NCI-H226 (cell line): ENCODE results near the gene TWF2.

Experiments
- DNase-seq: peaks from one replicate; pipeline ENCODE4 v3.0.0-alpha.2; 2015

Gene TWF2

DNA sequence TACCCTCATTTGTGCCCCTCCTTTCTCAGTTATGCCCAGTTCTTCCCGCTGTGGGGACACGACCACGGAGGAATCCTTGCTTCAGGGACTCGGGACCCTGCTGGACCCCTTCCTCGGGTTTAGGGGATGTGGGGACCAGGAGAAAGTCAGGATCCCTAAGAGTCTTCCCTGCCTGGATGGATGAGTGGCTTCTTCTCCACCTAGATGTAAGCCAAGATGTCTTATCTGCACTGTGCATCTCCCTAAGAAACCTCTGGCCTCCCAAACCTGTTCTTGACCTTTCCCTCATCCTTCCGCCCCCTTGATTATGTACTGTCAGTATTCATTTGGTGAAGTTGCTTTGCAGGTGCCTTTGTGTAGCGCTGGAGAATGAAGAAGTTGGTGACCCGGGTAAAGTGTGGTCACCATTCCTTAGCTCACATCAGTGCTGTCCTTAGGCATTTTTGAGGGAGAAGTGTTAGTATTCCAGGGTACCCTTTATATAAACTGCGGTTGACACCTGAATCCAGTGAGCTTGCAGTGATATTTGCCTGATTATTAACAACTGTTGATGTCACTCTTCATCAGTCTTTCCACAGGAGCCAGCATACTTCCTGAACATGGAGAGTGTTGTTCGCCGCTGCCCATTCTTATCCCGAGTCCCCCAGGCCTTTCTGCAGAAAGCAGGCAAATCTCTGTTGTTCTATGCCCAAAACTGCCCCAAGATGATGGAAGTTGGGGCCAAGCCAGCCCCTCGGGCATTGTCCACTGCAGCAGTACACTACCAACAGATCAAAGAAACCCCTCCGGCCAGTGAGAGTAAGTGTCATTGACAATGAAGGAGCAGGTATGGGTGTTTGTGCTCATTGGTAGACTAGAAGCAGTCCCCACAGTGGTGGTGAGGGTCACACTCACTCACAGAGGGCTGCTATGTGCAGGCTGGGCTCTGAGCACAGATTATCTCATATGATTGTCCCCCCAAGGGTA is 40.0 kb downstream of the TWF2 start:
- no peak for DNase-seq

DNA sequence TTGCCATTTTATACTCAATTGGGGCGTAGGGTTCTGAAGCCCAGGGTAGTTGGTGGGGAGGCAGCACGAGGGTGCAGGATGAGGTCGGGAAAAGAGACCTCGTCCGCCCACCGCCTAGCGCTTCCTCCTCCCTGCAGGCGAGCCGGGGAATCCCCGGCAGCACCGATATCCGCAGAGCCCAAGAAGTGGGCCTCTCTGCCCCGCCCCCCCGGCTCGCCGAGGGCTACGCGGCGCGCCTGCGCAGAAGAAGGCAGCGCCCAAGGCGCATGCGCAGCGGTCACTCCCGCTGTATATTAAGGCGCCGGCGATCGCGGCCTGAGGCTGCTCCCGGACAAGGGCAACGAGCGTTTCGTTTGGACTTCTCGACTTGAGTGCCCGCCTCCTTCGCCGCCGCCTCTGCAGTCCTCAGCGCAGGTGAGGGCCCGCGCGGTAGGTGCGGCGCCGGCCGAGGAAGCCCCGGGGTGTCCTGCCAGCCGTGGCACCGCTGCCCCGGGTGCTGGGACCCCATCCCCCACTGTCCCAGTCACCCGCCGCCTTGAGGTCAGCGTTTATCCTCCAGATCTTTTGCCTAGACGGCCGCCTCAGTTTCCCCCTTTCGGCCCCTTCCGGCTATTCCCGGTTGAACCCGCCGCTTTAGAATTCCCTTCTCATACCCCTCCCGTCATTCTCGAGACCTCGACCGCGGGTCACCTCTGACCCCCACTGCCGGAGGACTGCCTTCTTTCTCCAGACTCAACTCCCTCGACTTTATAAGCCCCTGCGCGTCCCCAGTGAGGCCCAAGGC is 40.9 kb downstream of the TWF2 start, which contains the start of gene ALAS1:
ALAS1 (plus strand) TSS at position 319 of the 784 bp plus-strand sequence. CDS start 1,082 bp downstream, outside the sequence.
- DNase-seq, result peak; percentile 81

DNA sequence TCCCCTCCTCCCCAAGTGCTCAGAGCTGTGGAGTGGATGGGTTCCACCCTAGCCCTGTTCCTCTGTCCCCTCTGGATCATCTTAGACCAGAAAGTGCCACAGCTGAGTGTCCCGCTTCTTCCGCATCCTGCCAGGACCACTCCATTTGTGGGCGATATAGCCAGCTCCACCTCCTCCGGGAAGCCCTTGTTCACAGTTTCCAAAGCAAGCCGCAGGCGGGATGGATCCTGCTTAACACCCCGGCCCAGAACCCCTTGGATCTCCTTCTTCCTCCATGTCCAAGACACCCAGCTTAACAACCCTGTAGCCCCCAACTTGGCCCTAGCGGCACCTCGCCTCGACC is 41.5 kb downstream of the TWF2 start:
- no peak for DNase-seq

DNA sequence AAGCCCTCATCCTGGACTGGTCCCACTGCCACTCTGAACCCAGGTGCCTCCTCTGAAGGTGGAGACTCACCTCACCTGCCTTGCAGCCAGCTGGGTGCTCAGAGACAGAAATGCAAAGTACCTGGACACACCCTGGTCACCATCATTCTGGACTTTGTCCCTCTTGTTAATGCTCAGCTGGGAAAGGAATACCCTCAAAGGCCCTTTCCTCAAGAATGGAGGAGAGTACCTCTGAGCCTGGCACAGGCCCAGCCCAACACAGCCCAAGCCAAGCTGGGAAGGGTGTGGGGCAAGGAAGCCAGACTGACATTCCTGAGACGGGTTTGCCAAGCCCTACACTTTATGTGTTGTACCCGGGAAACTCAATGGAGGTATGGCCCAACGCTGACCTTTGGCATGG is 42.0 kb downstream of the TWF2 start:
- peak; percentile 45 for DNase-seq

DNA sequence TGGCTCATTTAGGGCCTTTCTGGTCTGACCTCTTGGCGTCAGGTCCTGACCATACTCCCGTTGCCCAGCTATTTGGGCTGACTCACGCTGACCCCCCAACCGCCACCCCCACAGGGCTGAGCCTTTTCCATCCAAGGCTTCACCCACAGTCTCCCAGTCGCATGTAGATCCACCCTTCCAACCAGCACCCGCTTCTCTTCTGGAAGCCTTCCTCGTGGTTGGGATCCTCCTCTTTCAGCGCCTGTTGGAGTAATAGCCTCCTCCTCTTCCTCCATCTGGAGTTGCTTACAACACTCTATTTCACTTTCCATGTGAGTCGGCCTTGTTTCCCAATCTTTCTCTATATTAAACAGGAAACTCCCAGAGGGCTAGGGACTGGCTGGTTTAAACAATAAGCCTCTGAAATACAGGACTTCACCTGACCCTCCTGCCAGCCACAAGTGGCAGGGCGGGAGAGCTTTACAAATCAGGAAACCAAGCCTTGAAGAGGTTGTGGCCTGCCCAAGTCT is 43.1 kb downstream of the TWF2 start:
- peak; percentile 79 for DNase-seq

DNA sequence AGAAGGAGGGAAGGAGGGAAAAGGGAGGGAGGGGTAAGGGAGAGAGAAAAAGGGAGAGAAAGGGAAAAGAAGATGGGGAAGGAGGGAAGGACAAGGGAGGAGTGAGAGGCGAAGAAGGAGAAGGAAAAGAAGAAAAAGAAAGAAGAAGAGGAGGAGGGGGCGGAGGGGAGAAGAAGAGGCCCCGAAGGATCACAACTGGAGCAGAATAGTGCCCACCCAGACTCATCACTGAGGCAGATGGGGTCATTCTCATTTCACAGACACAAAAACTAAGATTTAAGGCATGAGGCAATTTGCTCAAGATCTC is 43.7 kb downstream of the TWF2 start:
- DNase-seq, result no peak

DNA sequence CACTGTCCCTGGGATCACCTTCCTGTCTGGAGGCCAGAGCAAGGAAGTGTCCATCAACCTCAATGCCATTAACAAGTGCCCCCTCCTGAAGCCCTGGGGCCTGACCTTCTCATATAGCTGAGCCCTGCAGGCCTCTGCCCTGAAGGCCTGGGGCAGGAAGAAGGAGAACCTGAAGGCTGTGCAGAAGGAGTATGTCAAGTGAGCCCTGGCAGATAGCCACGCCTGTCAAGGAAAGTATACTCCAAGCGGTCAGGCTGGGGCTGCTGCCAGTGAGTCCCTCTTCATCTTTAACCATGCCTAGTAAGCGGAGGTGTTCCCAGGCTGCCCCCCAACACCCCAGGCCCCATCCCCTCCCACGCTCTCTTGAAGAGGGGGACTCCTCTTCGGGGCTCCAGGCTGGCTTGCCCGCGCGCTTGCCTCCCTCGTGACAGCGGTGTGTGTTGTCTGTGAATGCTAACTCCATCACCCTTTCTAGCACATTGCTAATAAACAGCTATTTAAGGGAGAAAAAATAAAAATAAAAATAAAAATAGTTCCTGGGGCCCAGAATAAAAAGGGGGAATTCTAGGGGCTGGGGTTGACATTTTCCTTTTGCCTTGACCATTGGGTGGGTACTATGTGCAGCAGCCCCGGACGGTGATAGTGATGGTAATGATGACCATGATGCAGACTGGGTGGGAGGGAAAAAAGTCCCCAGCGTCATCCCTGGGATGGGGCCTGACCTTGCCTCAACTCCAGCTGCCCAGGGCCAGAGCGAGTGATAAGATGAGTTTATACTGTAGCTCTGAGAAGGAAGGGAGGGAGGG is 44.3 kb downstream of the TWF2 start:
- no peak for DNase-seq

DNA sequence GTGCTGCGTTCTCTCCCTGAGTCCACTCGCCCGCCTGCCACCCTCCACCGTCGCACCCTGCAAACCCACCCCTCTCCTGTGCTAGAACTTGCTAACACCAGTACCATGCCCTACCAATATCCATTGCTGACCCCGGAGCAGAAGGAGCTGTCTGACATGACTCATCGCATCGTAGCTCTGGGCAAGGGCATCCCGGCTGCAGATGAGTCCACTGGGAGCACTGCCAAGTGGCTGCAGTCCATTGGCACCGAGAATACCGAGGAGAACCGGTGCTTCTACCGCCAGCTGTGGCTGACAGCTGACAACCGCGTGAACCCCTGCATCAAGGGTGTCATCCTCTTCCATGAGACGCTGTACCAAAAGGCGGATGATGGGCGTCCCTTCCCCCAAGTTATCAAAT is 45.9 kb downstream of the TWF2 start:
- DNase-seq, result peak; percentile 75

DNA sequence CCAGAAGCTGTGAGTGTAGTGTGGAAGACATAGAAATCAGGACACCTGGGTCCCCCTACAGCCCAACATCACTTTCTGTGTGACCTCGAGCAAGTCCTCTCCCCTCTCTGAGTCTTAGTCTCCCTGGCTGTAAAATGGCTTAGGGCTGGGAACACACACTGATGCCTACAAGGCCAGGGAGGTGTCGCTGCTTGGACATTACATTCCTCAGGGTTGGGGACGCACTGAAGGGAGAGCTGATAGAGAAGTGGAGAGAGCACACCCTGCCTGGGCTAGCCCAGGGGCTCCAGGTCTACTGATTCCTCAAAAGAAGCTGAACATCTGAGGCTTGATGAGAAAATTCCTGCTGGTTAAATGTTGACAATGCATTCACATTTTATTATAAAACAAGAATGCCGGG is 47.3 kb downstream of the TWF2 start:
- DNase-seq, result no peak

DNA sequence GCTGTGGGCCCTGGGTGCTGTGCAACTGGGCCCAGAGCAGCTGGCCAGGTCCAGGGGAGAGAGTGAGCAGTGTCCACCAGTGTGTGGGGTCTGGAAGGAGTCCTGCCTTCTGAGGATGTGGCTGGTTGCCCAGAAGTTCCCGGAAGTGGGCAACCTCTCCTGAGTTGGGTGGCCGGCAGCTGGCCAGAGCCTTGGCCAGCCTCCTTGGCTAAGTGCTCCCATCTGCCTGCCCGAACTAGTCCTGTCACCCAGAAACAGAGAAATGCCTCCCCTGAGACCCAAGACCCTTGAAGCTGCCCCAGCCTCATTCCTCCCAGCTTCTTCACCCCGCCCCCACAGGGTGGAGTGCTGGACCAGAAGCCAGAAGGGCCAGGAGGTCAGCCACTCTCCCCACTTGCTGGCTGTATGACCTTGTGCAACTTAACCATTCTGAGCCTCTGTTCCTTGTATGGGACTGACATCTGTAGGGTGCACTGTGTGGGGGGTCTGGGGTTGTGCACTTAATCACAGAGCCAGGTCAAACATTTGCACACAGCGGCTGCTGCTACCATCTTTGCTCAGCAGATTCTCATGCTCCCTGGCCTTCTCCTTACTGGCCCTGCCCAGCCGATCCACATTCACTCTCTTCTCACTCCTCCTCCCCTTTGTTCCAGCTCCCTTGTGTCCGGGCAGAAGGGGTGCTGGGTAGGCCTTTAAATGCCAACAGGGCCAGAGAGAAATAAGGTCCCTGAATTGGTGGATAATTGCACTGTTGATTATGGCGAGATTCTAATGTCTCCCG is 48.5 kb downstream of the TWF2 start:
- peak; percentile 64 for DNase-seq

DNA sequence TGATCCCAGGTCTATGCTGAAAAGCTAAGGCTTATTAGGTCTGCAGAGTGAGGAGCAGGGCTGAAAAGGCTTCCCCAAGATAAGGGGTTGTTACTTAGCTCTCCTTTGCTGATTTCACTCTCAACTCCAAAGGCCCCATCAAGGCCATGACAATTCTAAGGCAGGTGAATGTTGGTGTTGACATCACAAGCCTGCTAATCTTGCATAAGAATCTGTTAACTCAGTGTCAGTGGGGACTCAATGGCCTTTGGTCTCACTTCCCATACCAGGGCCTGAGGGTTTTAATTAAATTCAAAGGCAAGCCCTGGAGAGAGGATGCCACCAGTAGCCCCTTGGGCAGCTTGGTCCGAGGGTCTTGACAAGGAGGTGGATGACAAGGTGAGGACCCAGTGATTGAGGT is 50.4 kb downstream of the TWF2 start:
- DNase-seq, result no peak

DNA sequence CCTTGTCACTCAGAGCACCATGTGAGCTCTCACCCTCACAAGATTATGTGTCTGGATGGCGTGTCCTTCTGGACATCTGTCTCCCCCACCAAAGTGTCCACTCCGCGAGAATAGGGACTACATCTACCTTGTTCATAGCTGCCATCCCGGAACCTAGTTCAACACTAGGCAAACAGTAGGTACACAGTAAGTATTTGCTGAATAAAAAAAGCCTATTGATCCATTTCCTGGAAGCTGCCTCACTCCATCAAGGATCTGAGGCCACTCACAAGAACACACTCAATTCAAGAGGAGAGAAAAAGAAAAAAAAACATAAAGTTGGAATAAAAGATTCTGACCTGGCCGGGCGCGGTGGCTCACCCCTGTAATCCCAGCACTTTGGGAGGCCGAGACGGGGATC is 52.2 kb downstream of the TWF2 start:
- no peak for DNase-seq

DNA sequence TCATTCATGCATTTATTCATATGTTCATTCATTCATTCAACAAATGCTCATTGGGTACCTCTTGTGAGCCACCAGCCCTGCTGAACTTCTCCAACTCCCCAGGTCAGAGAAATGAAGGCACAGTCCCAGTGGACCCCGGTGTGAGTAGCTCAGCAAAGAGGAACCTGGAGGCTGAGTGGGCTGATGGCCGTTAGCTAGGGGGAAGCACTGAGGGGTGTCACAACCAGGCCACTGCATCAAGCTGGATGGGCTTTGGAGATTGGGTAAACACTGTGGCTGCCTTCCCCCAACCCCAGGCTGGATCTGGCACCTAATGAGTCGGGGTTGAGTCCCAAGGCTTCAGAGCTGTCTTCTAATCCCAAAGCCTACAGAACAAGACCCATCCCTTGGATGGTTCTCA is 53.1 kb downstream of the TWF2 start:
- DNase-seq, result no peak

DNA sequence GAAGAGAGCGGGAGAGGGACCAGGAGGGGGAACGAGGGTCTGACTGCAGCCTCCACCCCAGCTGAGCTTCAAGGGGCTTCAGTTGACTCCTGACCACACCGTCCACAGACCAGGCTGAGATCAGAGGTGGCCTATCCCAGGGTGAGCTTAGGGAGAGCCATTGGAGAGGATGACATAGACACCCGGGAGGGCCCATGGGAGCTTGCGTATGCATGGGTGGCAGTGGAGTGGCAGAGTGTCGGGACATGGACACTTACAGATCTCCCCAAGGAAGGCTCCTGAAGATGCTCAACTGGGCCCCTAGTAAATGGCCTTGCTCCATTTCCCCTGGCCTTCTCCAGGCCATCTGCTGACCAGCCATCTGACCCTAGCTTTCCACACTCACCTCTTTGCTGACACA is 53.6 kb downstream of the TWF2 start:
- no peak for DNase-seq

DNA sequence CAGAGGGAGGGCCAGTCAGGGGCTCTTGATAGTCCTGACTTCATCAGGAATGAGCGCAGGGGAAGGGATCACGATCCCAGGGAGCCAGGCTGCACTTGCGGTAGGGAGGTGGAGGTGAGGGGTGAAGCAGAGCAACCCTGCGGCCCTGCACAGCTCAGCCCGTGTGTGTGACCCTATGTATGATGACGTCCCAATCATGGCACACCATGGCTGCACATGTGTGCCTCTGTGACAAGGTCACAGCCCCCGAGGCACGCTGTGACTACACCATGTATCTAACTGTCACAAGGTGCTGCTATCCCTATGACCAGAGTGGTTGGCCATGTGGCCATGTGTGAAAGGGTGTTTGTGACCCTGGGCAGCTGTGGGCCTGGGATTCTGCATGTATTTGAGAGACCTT is 54.3 kb downstream of the TWF2 start:
- no peak for DNase-seq

DNA sequence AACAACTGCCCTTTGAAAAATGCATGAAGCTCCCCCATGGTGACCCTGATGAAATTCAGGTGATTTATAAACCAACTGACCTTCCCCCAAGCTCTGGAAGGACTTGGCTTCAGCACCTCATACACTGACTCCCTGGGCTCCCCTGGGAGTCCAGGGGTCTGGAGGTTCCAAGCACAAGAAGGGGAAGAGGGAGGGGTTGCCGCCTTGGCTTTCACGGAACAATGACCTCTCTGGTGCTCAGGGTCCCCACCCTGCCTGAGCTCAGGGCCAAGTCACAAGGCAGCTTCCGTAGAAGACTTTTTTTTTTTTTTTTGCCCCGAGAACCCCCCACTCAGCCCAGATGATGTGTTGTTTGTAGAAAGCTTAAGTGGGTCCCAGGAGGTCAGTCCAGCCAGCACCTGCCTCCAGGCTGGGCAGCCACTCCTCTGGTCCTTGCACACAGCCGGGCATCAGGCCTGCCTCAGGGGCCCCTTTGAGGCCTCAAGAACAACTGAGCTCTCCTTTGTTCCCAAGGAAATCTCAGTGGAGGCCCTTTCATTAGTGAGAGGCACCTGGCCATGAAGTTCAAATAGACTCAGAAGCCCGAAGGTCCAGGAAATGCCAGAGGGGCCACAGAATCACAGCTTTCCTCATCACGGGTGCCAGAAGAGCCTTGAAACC is 55.0 kb downstream of the TWF2 start:
- no peak for DNase-seq

DNA sequence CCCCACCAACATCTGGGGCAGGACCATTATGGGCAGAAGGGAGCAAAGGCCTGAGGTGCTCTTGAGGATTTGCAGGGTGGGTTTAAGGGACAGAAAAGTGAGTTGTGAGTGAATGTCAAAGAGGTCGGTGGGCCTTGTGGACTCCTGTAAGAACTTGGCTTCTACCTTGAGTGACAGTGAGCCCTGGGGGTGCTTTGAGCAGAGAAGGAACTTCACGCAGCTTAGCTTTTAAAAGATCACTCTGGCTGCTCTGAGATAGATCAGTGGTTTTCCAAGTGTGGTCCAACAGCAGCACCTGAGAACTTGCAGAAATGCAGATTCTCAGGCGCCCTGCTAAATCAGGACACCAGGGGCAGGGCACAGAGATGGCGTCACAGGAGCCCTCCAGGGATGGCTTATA is 56.3 kb downstream of the TWF2 start:
- no peak for DNase-seq

DNA sequence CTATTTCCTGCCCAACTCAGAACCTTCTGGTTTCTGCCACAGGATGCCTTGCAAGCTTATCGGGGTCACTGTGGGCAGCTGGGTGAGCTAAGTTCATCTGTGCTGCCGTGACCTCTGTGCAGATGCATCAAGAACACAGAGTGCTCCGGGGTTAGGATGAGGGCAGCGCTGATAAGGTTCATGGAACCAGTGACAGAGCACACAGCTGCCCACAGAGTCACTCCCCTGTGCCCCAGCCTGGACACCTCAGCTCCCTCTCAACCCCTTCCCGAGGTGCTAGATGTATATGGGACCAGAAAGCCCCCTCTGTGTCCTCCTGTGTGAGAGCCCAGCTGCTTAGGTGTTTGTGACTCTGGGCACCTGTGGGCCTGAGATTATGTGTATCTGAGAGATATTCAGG is 56.8 kb downstream of the TWF2 start:
- no peak for DNase-seq

DNA sequence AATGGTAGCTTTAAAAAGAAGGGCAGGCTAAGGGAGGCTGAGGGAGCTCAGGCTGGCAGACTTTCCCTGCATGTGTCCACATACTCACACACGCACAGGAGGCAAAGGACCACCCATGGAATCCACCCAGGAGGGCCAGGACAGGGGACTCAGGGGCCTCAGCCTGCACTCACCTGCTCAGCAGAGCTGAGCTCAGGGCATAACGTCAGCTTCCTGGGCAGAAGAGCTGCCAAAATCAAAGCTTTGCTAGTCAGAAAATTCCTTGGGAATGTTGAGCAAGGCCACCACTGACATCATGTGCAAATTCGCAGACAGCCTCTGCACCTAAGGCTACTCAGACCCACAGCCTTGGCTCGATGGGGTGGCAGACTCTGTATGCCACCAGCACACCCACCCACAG is 57.4 kb downstream of the TWF2 start:
- DNase-seq, result peak; percentile 80
